Body of pancreas (tissue), 4 donors: ENCODE data around the gene CNTNAP5. TPM values are rescaled to one million over a fixed set of nuclear protein-coding genes. Genes with fewer than 3 reads are reported as not detected.

Experiments
- ATAC-seq: fragments of 150-250 bp; one replicate; pipeline ENCODE4 v1.9.1; 2016
- DNase-seq, 4 donors: peaks; one replicate each; pipeline ENCODE4 v3.0.0-alpha.2; 2019
- H3K27ac ChIP-seq, 4 donors: fragments of 200-600 bp; sonication (generic); 1 replicate in 3 of 4; 2 replicates in 1 of 4; pipeline versions ENCODE4 v1.5.1 to v1.6.1; 2016 to 2019; ENCODE audit warnings: mild to moderate bottlenecking in 1 of 4, mixed read lengths in 1 of 4, moderate library complexity in 1 of 4
- H3K27me3 ChIP-seq, 2 donors: fragments of 200-600 bp; sonication (generic); one replicate each; pipeline ENCODE4 v1.6.0; 2016; ENCODE audit warnings: mild to moderate bottlenecking in 1 of 2
- H3K36me3 ChIP-seq, 2 donors: fragments of 200-600 bp; sonication (generic); replicated peaks in 1 of 2; 2 replicates each; pipeline ENCODE4 v1.5.1; 2016; ENCODE audit warnings: low read depth in 2 of 2; ENCODE audit not compliant: insufficient read depth in 1 of 2
- H3K4me1 ChIP-seq: fragments of 200-600 bp; sonication (generic); one replicate; pipeline ENCODE4 v1.6.0; 2016
- H3K4me3 ChIP-seq, 2 donors: fragments of 200-600 bp; sonication (generic); 1 replicate in 1 of 2; 2 replicates in 1 of 2; pipeline ENCODE4 v1.5.1; 2016 to 2019
- H3K9me3 ChIP-seq, 3 donors: fragments of 200-600 bp; sonication (generic); 1 replicate in 2 of 3; 2 replicates in 1 of 3; pipeline ENCODE4 v1.5.1; 2016
- POLR2A ChIP-seq, 3 donors: fragments of 450-650 bp; IDR thresholded peaks; one replicate each; pipeline ENCODE4 v1.6.1; 2016; ENCODE audit warnings: antibody characterized with exemption in 3 of 3, mild to moderate bottlenecking in 2 of 3
- WGBS, 2 donors: methylation state at CpG; one replicate each; pipeline ENCODE4 v1.1.5; 2017; 5-methylcytosine and 5-hydroxymethylcytosine counted together
- intact Hi-C: fragments of 100-400 bp; cut with DNase I; formaldehyde crosslinking; loops from one replicate; pipeline ENCODE4 v1.15.1; 2023
- small RNA-seq: library from RNA; depleted of rRNA; stranded (forward); fragments of <200 nt; gene quantifications from one replicate; pipeline ENCODE3, GENCODE V24; 2016
- total RNA-seq, 2 donors: library from RNA; depleted of rRNA; stranded (reverse); fragments of >200 nt; gene quantifications; one replicate each; pipeline ENCODE4 v1.1.0, GENCODE V29; 2016
- TF ChIP-seq, protein P1 (sequence below), 7 experiments: fragments of 450-650 bp in 4 of 7; fragments of 200-600 bp in 3 of 7; sonication (generic) in 3 of 7; IDR thresholded peaks; one replicate each; pipeline ENCODE4 v1.5.1; 2016 to 2019; ENCODE audit warnings: antibody characterized with exemption in 7 of 7

Gene CNTNAP5
- total RNA-seq, 2 donors from 2014 or later, result 0.26 to 0.33 TPM

DNA sequence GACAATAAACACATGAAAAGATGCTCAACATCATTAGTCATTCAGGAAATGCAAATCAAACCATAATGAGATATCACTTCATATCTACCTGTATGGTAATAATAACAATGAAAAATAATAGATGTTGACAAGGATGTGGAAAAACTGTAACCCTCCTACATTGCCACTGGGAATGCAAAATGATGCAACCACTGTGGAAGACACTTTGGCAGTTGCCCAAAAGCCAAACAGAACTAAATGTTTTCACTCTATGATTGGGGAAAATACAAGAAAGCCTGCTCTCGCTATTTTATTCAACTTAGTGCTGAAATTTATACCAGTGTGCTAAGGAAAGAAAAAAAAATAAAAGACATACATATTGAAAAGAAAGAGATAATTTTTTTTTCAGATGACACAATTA is 934.5 kb downstream of the CNTNAP5 start:
- Histone ChIP-seq H3K27me3 (no peaks in the 10 kb centered on the region), H3K9me3 (no peaks in the 10 kb centered on the region), H3K27ac (no peak overlapping the region), H3K4me3 (no peak overlapping the region), H3K4me1 (no peaks in the 10 kb centered on the region), H3K36me3 (no peaks in the 10 kb centered on the region)
- DNase-seq, result no peak
- intact Hi-C loops, result no loop called here
- no peak for ATAC-seq
- no peak for TF ChIP-seq POLR2A (IDR thresholded peaks at IDR 0.05)
- TF ChIP-seq, protein P1, sequence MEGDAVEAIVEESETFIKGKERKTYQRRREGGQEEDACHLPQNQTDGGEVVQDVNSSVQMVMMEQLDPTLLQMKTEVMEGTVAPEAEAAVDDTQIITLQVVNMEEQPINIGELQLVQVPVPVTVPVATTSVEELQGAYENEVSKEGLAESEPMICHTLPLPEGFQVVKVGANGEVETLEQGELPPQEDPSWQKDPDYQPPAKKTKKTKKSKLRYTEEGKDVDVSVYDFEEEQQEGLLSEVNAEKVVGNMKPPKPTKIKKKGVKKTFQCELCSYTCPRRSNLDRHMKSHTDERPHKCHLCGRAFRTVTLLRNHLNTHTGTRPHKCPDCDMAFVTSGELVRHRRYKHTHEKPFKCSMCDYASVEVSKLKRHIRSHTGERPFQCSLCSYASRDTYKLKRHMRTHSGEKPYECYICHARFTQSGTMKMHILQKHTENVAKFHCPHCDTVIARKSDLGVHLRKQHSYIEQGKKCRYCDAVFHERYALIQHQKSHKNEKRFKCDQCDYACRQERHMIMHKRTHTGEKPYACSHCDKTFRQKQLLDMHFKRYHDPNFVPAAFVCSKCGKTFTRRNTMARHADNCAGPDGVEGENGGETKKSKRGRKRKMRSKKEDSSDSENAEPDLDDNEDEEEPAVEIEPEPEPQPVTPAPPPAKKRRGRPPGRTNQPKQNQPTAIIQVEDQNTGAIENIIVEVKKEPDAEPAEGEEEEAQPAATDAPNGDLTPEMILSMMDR (IDR thresholded peaks at IDR 0.05), result no peak
- 52 to 59% methylated on average over 1 of the region's 1 CpG for WGBS, 2 donors

DNA sequence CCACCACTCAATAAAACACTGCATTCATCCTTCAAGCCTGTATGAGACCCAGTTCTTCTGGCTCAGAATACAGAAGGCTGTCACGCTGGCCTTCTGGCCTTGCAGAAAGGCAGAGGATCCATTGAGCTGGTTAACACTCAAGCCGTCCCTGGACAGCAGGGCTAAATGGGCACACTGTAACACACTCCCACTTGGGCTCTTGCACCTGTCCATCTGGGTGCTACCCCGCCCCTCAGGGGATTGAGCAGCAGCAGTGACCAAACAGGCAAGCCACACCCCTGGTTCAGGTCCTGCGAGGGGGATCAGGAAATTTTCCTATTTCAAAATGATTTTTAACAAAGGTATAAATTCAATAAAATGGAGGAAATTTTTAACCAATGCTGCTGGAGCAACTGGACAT is 936.0 kb downstream of the CNTNAP5 start:
- Histone ChIP-seq H3K27ac (no peak overlapping the region), H3K27me3 (no peaks in the 10 kb centered on the region), H3K4me1 (no peaks in the 10 kb centered on the region), H3K4me3 (no peak overlapping the region), H3K9me3 (no peaks in the 10 kb centered on the region), H3K36me3 (no peaks in the 10 kb centered on the region)
- TF ChIP-seq, protein P1 (IDR thresholded peaks at IDR 0.05), result no peak
- no peak for TF ChIP-seq POLR2A (IDR thresholded peaks at IDR 0.05)
- ATAC-seq (no peak), DNase-seq (no peak)
- intact Hi-C loops, result no loop called here
- 60 to 87% methylated on average over 4 of the region's 4 CpGs for WGBS, 2 donors

Small RNA genes within 50 kb of the gene (small RNA-seq; reads per million reads assigned to genes)
- not detected for gene AC019159.1
- gene MTND5P22, result not detected
- not detected for gene RNA5SP102
